Activated CD4-positive, CD25-positive, alpha-beta regulatory T cell (primary cell): ENCODE results near the gene GARNL3.

Experiments used
- DNase-seq, 4 experiments: peaks; one replicate each; lab custom pipeline; 2025; lab: John Stamatoyannopoulos, UW

Gene GARNL3

GRCh38 chr9:127277770-127278169 lies 13.2 kb downstream of the GARNL3 start:
- DNase-seq: no peak

- no peak for DNase-seq
Observed at GRCh38 chr9:127278372-127278771, 13.8 kb downstream of the GARNL3 start.

GRCh38 chr9:127279717-127280285 lies 15.2 kb downstream of the GARNL3 start:
- DNase-seq: no peak

GRCh38 chr9:127280880-127281660 lies 16.5 kb downstream of the GARNL3 start:
- no peak for DNase-seq

- DNase-seq: no peak
Observed at GRCh38 chr9:127281891-127282290, 17.3 kb downstream of the GARNL3 start.

- no peak for DNase-seq
Observed at GRCh38 chr9:127282611-127283010, 18.0 kb downstream of the GARNL3 start.

- no peak for DNase-seq
Observed at GRCh38 chr9:127283135-127283534, 18.6 kb downstream of the GARNL3 start.

GRCh38 chr9:127283917-127284497 lies 19.4 kb downstream of the GARNL3 start:
- DNase-seq: no peak

GRCh38 chr9:127285965-127286364 lies 21.4 kb downstream of the GARNL3 start:
- DNase-seq: no peak

- DNase-seq: no peak
Observed at GRCh38 chr9:127290561-127291065, 26.0 kb downstream of the GARNL3 start.

- no peak for DNase-seq
Observed at GRCh38 chr9:127291246-127291778, 26.7 kb downstream of the GARNL3 start.

- DNase-seq: no peak
Observed at GRCh38 chr9:127292415-127292814, 27.8 kb downstream of the GARNL3 start.

- DNase-seq: no peak
Observed at GRCh38 chr9:127293328-127293727, 28.8 kb downstream of the GARNL3 start.

GRCh38 chr9:127293767-127294166 lies 29.2 kb downstream of the GARNL3 start:
- DNase-seq: no peak

GRCh38 chr9:127295005-127295404 lies 30.4 kb downstream of the GARNL3 start:
- no peak for DNase-seq

- DNase-seq: no peak
Observed at GRCh38 chr9:127300886-127301447, 36.4 kb downstream of the GARNL3 start.

- no peak for DNase-seq
Observed at GRCh38 chr9:127303830-127304229, 39.3 kb downstream of the GARNL3 start.

- no peak for DNase-seq
Observed at GRCh38 chr9:127305206-127305837, 40.7 kb downstream of the GARNL3 start.

GRCh38 chr9:127305838-127306226 lies 41.3 kb downstream of the GARNL3 start:
- no peak for DNase-seq

- DNase-seq: no peak
Observed at GRCh38 chr9:127307802-127308201, 43.2 kb downstream of the GARNL3 start.

- no peak for DNase-seq
Observed at GRCh38 chr9:127308652-127309434, 44.3 kb downstream of the GARNL3 start.
